Astrocyte of the spinal cord (primary cell): Measurements from ENCODE around the gene MRPL28.
"Not testable (repeated sequence)": the region's sequence is repeated elsewhere in the genome, so short reads cannot be mapped to it uniquely, and the experiment has no call there.

Source experiments
- DNase-seq: peaks from one replicate; pipeline ENCODE4 v3.0.0; 2011; ENCODE audit warnings: low read depth, low spot score
- H3K4me3 ChIP-seq: 2 replicates; pipeline ENCODE4 v1.5.1; 2011; ENCODE audit warnings: low read depth, mild to moderate bottlenecking, low read length, moderate library complexity
- CTCF ChIP-seq: IDR thresholded peaks from 2 replicates; pipeline ENCODE4 v1.5.1; 2012; ENCODE audit warnings: low read depth, mild to moderate bottlenecking, low read length, inconsistent platforms
- in situ Hi-C: cut with HindIII; loops from 2 replicates; pipeline ENCODE4 v1.10.0; 2017; ENCODE audit warnings: low sequenced_read_pairs

MRPL28 gene

GRCh38 chr16:381012-381788 lies 10.9 kb upstream of the MRPL28 start:
- in situ Hi-C loops = no loop called here
- no peak for DNase-seq
- no peak for TF ChIP-seq CTCF

GRCh38 chr16:380762-381011 lies 10.3 kb upstream of the MRPL28 start:
- in situ Hi-C loops = no loop called here
- no peak for DNase-seq
- H3K4me3 ChIP-seq = peak overlapping the region; percentile 68
- no peak for TF ChIP-seq CTCF

More at GRCh38 chr16:381012-381788, 10.9 kb upstream of the MRPL28 start:
- H3K4me3 ChIP-seq = peak overlapping the region; percentile 68

DNA sequence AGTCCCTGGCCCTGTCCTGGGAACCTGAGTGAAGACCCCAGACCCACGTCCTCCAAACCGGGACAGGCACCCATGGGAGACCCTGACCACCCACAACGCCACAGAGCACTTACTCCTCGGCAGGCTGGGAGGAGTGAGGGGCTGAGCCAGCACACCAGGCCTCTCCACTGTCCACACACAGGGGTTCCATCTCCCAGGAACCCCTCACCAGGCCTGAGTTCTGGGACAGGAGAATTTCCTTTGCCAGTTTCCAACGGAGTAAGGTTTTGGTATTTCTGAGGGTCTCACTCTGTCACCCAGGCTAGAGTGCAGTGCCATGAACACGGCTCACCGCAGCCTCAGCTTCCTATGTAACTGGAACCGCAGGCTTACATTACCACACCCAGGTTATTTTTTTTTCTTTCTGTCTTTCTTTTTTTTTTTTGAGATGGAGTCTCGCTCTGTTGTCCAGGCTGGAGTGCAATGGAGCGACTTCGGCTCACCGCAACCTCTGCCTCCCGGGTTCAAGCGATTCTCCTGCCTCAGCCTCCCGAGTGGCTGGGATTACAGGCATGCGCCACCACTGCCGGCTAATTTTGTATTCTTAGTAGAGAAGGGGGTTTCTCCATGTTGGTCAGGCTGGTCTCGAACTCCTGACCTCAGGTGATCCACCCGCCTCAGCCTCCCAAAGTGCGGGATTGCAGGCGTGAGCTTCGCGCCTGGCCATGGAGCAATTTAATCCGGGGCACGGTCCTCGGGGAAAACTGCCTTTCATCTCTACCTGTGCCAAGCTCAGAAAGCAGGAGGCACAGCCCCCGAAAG lies 9.8 kb upstream of the MRPL28 start:
- in situ Hi-C loops = no loop called here
- no peak for DNase-seq
- peak overlapping the region; percentile 68 for H3K4me3 ChIP-seq
- TF ChIP-seq CTCF = no peak

DNA sequence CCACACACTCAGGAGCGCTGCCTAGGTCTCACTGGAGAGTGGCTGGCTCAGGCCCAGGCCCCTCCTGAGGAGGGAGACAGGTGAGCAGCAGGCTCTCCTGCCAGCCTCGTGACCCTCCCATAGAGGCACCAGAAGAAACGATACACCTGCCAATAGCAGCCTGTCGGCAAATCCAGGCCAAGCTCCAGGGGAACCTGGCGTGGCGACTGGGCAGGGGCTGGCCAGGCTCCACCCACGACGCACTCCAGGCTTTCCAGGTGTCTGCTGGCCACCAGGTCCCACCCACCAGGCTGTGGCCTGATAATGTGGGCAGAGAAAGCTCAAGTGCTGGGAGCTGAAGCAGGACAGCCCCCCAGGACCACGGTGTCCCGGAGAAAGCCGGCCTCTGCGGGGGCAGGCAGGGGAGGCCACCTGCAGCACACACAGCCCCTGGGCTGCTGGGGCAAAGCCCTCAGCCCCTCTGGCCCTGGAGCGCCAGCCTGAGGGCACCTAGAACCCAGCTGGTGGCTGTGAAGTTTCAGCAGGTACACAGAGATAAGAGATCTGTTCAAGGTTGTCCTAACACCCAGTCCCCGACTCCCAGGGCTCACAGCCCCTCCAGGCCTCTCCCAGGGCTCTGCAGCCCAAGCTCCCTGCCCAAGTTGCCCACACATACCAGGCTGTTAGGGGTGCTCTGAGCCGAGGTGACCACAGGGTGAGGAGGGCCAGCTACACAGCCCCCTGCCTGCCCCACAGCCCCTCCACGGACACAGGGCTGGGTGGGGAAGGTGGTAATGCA lies 9.0 kb upstream of the MRPL28 start:
- no peak for TF ChIP-seq CTCF
- in situ Hi-C loops = no loop called here
- DNase-seq = no peak
- no peak overlapping the region for H3K4me3 ChIP-seq

DNA sequence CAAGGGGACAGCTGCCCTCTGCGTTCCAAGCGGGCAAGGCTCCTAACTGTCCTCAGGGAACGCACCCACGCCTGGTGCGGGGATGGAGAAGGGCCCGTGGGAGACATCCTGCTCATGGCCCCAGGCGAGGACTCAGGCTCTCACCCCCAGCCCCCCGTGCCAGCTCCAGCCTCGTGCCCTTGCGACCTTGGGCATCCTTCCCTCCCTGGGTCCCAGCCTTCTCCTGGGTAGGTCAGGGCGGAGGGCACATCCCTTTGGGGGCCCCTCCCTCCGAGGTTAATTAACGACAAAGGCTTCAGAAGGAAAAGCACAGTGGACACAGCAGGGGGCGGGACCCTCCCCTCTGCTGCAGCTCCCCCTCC lies 8.5 kb upstream of the MRPL28 start:
- no peak overlapping the region for H3K4me3 ChIP-seq
- in situ Hi-C loops = no loop called here
- TF ChIP-seq CTCF = no peak
- no peak for DNase-seq

DNA sequence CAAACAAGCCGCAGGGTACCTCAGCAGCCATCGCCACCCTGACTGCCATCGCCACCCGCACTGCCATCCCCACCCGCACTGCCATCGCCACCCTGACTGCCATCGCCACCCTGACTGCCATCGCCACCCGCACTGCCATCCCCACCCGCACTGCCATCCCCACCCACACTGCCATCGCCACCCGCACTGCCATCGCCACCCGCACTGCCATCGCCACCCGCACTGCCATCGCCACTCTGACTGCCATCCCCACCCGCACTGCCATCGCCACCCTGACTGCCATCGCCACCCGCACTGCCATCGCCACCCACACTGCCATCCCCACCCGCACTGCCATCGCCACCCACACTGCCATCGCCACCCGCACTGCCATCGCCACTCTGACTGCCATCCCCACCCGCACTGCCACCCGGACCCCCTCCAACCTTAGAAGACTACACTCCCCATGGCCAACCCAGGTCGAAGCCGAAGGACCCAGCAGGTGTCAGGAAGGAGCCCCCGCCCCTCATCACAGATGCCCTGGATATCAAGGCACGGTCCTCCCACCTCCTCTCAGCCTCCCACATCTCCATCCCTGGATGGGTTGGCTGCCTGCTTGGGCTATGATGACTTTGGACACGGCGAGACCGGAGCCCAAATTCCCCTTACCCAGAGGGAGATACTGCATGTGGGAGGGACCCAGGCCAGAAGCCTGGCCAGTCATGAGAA lies 7.9 kb upstream of the MRPL28 start:
- H3K4me3 ChIP-seq, DNase-seq, in situ Hi-C loops: not testable (repeated sequence)
